RKO (cell line): ENCODE measurements around the gene DNAH7.
"Not testable (repeated sequence)": the region's sequence is repeated elsewhere in the genome, so short reads cannot be mapped to it uniquely, and the experiment has no call there.

ENCODE experiments used
- DNase-seq: peaks from one replicate; pipeline ENCODE4 v3.0.0-alpha.2; 2016; ENCODE audit warnings: low spot score

DNAH7 gene

GRCh38 chr2:195967336-195967735, 101.3 kb downstream of the DNAH7 start:
- DNase-seq, result no peak

- no peak for DNase-seq
These were observed 106.8 kb downstream of the DNAH7 start for GRCh38 chr2:195961873-195962272.

GRCh38 chr2:195959341-195959740, 109.3 kb downstream of the DNAH7 start:
- DNase-seq, result no peak

- no peak for DNase-seq
These were observed 111.9 kb downstream of the DNAH7 start for GRCh38 chr2:195956725-195957124.

GRCh38 chr2:195945056-195945455, 123.6 kb downstream of the DNAH7 start:
- DNase-seq, result no peak

- no peak for DNase-seq
These were observed 131.5 kb downstream of the DNAH7 start for GRCh38 chr2:195937176-195937575.

- no peak for DNase-seq
These were observed 134.2 kb downstream of the DNAH7 start for GRCh38 chr2:195934484-195934883.

GRCh38 chr2:195929531-195929930, 139.1 kb downstream of the DNAH7 start:
- no peak for DNase-seq

GRCh38 chr2:195925120-195925519, 143.5 kb downstream of the DNAH7 start:
- no peak for DNase-seq

- no peak for DNase-seq
These were observed 144.7 kb downstream of the DNAH7 start for GRCh38 chr2:195923889-195924288.

- not testable (repeated sequence) for DNase-seq
These were observed 151.5 kb downstream of the DNAH7 start for GRCh38 chr2:195917021-195917600.

GRCh38 chr2:195912079-195912478, 156.6 kb downstream of the DNAH7 start:
- no peak for DNase-seq

GRCh38 chr2:195910570-195910969, 158.1 kb downstream of the DNAH7 start:
- no peak for DNase-seq

- DNase-seq, result no peak
These were observed 158.7 kb downstream of the DNAH7 start for GRCh38 chr2:195909926-195910325.

- no peak for DNase-seq
These were observed 161.2 kb downstream of the DNAH7 start for GRCh38 chr2:195907474-195907873.

GRCh38 chr2:195903956-195904355, 164.7 kb downstream of the DNAH7 start:
- no peak for DNase-seq

- no peak for DNase-seq
These were observed 165.8 kb downstream of the DNAH7 start for GRCh38 chr2:195902857-195903256.

- DNase-seq, result no peak
These were observed 169.4 kb downstream of the DNAH7 start for GRCh38 chr2:195899226-195899625.

- DNase-seq, result no peak
These were observed 170.0 kb downstream of the DNAH7 start for GRCh38 chr2:195898505-195899191.

- no peak for DNase-seq
These were observed 177.6 kb downstream of the DNAH7 start for GRCh38 chr2:195891081-195891480.

- DNase-seq, result no peak
These were observed 189.5 kb downstream of the DNAH7 start for GRCh38 chr2:195879153-195879552.

GRCh38 chr2:195871326-195871725, 197.3 kb downstream of the DNAH7 start:
- DNase-seq, result no peak

- DNase-seq, result no peak
These were observed 204.3 kb downstream of the DNAH7 start for GRCh38 chr2:195864316-195864715.

- no peak for DNase-seq
These were observed 205.1 kb downstream of the DNAH7 start for GRCh38 chr2:195863564-195863963.
